ENCODE results near the gene MTG1.
"Not testable (repeated sequence)": the region's sequence is repeated elsewhere in the genome, so short reads cannot be mapped to it uniquely, and the experiment has no call there.

The MTG1 gene

GRCh38 chr10:133359554-133359971 lies 34.4 kb upstream of the MTG1 start:
- DNase-seq, result no peak

GRCh38 chr10:133359972-133360610 lies 33.9 kb upstream of the MTG1 start:
- no peak for DNase-seq

GRCh38 chr10:133361227-133361626 lies 32.7 kb upstream of the MTG1 start:
- no peak for DNase-seq

DNA sequence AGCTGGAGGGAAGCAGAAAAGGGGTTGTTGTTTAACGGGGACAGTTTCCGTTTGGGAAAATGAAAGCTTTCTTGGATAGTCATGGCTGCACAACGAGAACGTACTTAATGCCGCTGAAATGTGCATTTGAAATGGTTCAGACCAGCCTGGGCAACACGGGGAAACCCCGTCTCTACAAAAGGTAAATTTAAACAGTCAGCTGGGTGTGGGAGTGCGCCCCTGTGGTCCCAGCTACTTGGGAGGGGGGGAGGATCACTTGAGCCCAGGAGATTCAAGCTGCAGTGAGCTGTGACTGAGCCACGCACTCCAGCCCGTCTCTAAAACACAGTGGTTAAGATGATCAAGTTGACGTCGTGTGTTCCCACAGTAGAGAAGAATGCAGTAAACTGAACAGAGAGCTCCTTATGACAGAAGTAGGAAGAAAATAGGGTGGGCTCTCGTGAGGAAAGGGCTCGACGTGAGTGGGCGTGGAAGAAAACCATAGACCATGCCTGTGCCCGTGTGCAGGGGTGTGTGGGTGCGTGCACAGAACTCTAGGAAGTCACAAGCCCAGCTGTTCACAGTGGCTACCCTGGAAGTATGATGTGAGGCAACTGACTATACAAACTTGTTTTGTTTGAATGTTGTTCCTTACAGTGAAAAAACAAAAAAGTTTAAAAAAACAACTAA lies 32.0 kb upstream of the MTG1 start:
- no peak for DNase-seq

DNA sequence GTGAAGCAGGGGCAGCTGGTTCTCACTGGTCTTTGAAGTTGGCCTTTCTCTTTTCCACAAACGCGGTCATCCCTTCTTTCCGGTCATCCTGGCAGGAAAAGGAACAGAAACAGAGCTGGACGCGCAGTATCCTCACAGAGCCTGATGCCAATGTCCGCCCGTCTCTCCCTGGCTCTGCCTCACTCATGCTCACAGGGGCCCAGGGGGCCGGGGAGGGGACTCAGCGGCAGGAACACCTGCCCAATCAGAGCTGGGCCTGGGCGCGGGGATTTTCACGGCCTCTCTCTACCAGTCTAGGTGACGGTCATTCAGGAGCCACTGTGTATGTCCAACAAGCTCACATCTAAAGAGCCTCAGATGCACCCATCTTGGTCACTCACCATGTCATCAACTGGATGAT lies 31.1 kb upstream of the MTG1 start:
- no peak for DNase-seq

- no peak for DNase-seq
Measured at GRCh38 chr10:133364645-133365431, 29.1 kb upstream of the MTG1 start.

GRCh38 chr10:133365461-133366129 lies 28.4 kb upstream of the MTG1 start:
- DNase-seq, result no peak

DNA sequence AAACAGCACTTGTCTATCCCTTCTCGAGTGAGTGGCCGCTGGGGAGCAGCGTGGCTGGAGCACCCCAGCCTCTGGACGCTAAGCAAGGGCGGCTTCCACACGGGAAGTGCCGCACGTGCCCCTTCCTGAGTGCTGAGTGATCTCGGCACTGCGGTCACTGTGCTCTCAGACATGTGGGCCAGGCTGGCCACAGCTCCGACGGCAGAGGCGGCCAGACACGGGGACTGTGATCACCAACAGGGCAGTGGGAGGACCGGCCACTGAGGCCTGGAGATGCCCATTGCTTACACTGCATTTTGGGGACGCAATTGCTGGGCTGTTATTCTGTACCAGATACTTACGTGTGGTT lies 27.9 kb upstream of the MTG1 start:
- DNase-seq, result no peak

DNA sequence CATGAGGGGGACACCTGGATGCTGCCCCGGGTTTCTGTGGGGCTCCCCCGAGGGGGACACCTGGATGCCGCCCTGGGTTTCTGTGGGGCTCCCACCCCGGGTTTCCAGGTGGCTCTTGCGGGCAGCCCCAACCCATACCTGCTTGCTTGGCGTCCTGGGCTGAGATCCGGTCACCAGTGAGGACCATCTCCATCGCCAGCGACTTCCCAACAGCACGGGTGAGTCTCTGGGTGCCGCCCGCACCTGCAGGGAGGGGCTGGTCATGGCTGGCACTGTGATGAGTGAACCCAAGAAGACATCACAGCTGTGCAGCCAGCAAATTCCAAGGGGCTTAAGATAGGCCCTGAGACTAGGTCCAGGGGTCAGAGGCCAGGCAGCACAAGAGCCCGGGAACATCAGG lies 27.2 kb upstream of the MTG1 start:
- DNase-seq, result no peak

- not testable (repeated sequence) for DNase-seq
Measured at GRCh38 chr10:133367461-133367860, 26.5 kb upstream of the MTG1 start.

DNA sequence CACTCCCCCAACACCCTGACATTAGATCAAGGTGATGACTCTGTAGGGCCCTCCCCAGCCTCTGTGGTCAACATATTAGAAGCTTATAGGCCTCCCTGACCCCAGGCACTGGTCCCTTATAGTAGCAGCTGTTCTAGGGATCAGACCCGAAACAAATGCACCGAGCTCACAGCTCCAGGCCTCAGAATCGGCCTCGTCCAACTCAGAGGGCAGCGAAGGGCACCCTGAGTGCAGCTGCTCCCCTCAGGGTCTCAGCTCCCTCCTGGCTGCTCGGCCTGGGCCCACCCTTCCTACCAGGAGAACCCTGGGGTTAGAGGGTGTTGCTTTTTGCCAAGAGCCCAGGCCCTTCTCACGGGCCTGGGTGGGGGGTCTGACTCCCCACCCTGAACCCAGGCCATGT lies 25.8 kb upstream of the MTG1 start:
- DNase-seq, result no peak

DNA sequence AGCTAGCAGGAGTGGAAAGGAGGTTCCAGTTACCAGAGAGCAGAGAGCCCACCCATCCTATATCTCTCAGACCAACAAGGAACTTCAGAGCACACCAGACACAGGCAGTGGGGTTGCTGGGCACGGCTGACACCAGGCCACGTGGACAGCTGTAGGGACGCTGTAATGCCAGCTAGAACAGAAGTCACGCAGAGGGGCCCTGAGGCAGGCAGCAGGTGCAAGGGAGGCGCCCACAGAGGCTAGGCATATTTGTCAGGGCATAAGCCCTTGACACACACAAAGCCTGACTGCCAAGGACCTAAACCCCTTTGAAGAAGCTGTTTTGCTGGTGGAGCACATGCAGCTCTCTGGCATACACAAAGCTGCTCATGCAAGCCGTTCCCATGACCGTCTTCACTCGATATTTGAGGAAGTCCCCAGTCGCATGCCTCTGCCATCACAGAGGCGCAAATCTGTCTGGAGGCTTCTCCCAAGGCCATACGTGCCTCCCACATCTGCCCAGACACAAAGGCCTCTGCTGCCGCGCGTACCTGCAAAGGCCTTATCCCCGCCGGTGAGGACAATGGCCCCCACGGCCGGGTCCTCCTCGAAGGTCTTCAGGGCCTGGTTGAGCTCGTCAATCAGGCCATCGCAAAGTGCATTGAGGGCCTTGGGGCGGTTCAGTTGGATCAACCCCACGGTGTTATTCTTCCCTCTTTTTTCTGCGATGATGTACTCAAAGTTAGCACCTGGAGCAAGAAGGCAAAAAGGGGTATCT lies 23.7 kb upstream of the MTG1 start:
- no peak for DNase-seq

DNA sequence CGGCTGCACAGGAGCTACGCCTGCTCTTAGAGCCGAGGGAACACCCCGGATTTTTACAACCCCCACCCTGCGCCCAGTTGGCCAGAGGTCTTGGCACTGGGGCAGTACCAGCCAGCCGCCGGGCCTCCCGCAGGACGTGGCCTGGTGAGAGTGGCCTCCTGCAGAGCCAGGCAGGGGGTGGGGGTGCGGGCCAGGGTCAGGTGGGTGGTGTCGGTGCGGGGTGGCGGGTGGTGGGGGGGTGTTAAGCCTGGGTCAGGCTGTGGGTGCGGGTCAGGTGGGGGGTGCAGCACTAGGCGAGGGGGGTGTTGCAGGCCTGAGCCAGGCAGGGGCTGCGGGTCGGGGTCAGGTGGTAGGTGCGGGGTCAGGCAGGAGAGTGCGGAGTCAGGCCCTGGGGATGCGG lies 21.4 kb upstream of the MTG1 start:
- DNase-seq, result no peak

- peak; percentile 96 for DNase-seq
Measured at GRCh38 chr10:133373174-133374090, 20.5 kb upstream of the MTG1 start, which contains the start of gene ECHS1. TSS of gene ECHS1 (minus strand) at chr10:133373354. CDS start at chr10:133373333, 21 bp downstream.

DNA sequence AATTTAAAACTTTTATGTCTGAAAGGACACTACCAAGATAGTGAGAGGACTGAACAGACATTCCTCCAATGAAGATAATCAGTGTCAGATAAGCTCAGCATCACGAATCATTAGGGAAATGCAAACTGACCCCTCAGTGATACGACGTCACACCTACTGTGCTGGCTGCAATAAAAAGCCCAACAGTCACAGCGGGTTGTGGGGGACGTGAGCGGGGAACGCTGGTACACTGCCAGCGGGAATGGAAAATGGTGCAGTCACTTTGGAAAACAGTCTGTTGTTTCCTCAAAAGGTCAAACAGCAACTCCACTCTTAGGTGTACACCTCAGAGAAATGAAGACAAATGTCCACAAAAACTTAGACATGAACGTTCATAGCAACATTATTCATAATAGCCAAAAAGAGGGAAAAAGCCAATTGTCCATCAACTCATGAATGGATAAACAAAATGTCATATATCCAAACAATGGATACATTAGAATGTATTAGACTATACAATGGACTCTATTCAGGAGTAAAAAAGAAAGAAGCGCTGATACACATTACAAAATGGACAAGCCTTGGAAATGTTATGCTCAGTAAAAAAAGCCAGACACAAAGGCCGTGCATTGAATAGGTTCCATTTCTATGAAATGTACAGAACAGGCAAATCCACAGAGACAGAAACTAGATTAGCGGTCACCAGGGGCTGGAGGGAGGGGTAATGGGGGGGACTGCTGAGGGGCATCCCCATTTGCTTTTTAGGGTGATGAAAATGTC lies 18.4 kb upstream of the MTG1 start:
- no peak for DNase-seq

- not testable (repeated sequence) for DNase-seq
Measured at GRCh38 chr10:133376183-133376582, 17.8 kb upstream of the MTG1 start.

DNA sequence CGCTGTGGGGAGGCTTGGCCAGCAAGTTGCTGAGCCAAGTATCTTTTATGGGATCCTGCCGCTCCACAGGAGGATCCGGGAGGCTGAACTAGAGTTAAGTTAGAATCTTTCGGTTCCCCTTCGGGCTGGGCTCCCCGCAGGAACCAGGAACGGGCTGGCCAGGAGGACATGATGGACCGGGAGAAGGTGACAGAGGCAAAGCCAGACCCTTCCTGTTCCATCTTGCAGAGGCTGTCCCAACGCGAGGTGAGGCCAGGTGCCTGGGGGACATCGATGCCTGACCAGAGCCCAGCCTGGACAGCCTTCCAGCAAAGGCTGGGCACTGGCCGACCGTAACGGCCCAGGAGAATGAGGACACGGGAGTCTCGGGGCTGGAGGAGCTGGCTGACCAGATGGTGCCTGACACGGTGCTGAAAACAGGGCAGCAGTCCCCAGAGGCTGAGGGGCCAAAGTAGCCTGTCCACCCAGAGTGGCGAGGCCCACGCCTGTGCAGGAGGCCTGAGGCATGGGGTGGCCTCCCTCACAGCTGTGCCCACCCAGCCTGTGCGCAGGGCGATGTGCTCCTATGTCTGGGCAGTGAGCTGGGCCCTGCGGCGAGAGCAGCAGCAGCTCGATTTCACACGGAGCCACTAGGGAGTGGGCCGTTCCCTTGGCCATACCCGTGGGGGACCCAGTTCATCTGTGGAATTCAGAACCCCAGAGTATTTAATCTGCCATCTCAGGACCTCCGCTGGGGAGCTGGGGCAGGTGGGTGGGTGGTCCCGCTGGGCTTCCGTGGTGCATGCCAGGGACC lies 16.7 kb upstream of the MTG1 start:
- DNase-seq, result no peak

DNA sequence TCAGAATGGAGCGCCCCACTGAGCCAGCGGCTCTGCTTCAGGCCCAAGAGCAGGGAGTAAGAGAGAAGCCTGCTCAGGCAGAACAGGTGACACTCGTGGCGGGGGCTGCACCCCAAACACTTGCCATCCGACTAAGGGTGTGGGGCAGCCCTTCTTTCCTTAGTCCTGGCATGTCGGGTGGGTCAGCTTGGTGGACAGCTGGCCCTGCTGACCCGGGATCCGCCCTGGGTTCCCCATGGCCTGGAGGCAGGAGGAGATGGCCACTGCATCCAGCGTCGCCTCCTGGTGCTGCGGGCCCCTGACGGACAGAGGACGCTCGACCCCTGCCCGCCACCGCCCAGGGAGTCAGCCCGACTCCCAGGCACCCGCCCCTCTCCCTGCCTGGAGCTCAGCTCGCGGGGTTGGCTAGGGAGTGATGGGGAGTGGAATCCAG lies 16.1 kb upstream of the MTG1 start:
- DNase-seq, result no peak

GRCh38 chr10:133378251-133379096 lies 15.5 kb upstream of the MTG1 start:
- DNase-seq, result peak; percentile 70
